ENCODE results near the gene SEMA3D.

The SEMA3D gene

GRCh38 chr7:85126383-85126782 lies 60.5 kb downstream of the SEMA3D start:
- no peak for DNase-seq (ENCODE audit: low spot score)

GRCh38 chr7:85125651-85126131 lies 61.2 kb downstream of the SEMA3D start:
- DNase-seq (ENCODE audit: low spot score): no peak

- DNase-seq (ENCODE audit: low spot score): no peak
These were observed 61.7 kb downstream of the SEMA3D start for GRCh38 chr7:85125176-85125575.

GRCh38 chr7:85119934-85120333 lies 66.9 kb downstream of the SEMA3D start:
- DNase-seq (ENCODE audit: low spot score): no peak

- DNase-seq (ENCODE audit: low spot score): no peak
These were observed 71.0 kb downstream of the SEMA3D start for GRCh38 chr7:85115862-85116261.

DNA sequence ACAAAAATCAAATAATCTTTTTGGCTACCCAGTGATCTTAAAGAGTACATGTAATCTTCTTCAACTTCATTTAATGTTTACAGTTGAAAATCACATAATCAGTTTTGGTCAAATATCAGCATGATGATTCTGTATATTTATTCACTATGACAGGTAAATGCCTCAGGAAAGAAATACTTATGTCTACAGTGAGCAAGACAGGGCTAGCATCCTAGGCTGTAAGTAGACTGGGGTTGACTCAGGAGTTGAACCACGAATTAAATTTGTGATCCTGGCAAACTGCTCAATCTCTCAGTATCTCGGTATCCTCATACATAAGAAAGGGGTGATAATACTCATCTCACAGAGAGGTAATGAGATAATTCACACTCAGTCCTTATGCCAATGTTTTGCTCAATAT lies 71.8 kb downstream of the SEMA3D start:
- no peak for DNase-seq (ENCODE audit: low spot score)

DNA sequence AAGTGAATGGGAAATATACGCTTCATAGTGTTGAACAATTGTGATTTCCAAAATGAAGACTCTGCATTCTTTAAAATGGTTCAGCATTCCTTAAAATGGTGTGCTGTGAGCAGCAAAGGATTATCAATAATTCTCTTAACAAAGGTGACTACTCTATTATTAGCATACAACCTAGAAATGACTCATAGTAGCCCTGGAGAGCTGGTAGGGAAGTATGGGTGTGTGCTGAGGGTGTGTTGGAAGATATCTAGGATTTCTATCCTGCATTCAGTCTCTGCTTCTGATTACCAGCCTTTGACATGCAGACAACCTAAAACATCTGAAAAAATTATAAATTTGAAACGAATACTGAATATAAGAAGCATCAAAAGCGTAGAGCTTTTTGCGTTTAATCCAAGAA lies 72.5 kb downstream of the SEMA3D start:
- DNase-seq (ENCODE audit: low spot score): no peak

- DNase-seq (ENCODE audit: low spot score): no peak
These were observed 75.1 kb downstream of the SEMA3D start for GRCh38 chr7:85111761-85112160.

- no peak for DNase-seq (ENCODE audit: low spot score)
These were observed 80.1 kb downstream of the SEMA3D start for GRCh38 chr7:85106719-85107118.

DNA sequence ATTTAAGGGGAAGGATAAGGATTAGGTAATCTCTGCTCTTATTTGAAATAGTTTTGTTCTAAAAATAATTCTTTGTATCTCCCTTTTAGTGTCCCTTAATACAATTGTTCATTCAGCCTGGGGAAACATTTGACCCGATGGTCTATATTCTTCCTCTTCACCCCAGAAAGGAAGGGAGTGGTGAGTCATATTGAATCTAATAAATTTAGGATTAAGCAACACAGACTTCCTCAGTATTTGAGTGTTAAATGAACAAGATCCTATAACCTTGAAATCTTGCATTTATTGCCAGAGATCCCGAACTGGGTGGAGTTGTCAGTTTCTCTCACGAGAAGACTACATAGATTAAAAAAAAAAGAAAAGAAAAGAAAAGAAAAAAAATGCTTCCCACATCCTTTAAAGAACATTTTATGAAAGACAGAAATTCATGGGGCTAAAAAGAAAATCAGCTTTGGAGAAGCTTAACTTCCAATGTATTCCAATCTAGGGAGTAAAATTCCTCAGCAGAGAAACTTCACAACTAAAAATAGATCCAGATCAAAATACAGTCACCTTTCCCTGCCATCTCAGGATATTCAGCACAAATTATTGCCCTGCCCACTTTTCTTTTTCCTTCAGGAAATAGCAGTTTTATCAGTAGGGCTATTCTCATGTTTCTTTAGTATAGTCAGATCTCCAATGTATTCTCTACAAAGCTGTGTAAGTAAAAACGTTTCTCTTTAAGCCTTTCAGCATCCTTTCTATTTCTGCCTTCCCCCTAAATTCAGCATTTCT lies 82.2 kb downstream of the SEMA3D start:
- DNase-seq (ENCODE audit: low spot score): no peak

DNA sequence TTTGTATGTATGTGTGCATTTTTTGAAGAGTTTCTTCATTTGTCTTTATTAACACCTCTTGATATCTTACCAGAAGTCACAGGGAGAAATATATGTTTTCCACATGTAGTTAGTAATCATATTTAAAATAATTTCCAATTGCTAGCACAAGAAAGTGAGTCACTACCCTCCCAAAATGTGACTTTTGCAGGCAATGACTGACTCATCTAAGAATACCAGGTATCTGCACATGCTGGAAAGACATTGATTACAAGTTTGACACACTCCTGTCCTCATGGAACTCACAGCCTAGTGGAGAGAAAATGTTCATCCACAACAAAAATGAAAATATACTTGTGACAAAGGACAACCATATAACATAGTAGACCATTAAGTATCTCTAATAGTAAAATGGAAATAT lies 82.9 kb downstream of the SEMA3D start:
- no peak for DNase-seq (ENCODE audit: low spot score)

DNA sequence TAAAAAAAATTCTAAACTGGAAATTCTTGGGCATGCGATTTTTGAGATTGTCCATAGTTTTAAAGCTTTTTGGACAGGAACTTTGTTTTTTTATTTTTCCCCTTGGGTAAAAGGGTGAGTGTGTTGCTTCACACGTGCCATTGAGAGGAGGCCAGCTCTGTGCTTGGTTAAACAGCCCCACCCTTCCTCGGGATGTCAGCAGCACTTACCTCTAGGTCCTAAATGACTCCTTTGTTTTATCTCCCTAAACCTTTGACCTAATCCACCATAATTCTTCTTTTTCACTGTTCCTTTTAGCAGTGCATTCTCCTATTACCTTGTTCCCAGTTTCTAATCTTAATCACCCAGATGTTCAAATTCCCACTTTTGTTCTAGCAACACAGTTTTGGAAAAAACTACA lies 83.5 kb downstream of the SEMA3D start:
- no peak for DNase-seq (ENCODE audit: low spot score)

GRCh38 chr7:85102813-85103350 lies 84.0 kb downstream of the SEMA3D start:
- no peak for DNase-seq (ENCODE audit: low spot score)

DNA sequence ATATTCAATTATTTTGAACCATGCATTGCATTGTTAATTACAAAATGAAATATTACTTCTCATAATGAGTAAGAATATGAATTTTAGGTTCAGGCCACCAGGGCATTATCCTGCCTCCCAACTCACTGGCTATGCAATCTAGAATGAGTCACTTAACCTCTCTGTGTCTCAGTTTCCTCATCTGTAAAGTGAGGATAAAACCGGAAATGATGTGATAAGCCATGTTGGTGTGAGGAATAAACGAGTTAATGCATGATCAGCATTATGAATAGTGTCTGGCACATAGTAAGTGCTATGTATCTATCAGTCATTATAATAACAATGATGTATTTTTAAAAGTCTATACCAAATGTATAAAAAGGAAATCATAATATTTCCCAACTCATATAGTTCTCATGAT lies 85.5 kb downstream of the SEMA3D start:
- no peak for DNase-seq (ENCODE audit: low spot score)

GRCh38 chr7:85097844-85098243 lies 89.0 kb downstream of the SEMA3D start:
- no peak for DNase-seq (ENCODE audit: low spot score)

GRCh38 chr7:85095806-85096205 lies 91.0 kb downstream of the SEMA3D start:
- no peak for DNase-seq (ENCODE audit: low spot score)

DNA sequence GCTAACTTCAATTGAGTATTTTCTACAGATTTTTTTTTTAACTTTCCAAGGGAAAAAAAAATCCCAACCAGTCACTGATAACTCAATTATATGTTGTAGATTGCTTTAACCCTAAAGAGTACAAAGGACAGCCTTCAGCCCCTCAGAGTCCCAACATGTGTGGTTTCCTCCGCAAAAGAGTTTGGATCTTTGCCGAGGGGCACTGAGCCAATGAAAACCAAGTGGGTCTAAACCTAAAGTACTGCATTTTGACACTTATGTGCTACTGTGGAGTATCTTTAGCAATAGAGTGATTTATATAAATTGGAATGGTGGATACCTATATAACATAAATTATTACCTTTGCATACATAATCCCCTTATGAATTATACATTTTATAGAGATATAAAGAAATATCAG lies 91.5 kb downstream of the SEMA3D start:
- DNase-seq (ENCODE audit: low spot score): no peak

DNA sequence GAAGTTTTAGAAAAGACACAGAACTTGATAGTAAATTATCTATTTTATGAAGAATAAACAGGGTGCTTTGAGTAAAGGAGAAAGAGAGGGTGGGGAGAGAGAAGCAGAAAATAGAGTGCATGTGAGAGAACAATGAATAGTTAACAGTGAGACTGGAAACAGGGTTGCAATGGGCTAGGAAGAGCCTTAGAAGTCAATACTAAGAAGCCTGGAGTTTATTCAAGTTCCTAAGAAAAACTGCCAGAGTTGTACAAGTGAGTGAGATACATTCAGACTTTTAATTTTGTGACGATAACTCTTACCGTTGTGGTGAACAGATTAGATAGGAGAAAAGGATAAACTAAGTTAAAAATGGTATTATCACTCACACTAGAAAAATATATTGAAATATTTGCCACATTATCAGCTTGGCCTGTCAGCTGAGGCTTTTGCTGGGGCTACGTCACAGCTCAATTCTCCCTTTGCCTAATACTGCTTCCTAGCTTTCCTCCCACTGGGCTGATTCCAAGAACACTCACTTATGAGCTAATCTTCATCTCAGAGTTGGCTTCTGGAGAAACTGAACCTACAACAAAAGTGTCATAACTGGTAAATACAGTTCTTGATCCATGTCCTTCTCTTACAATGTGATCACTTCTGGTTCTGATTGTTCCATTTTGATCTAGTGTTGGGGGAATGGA lies 92.7 kb downstream of the SEMA3D start:
- no peak for DNase-seq (ENCODE audit: low spot score)

DNA sequence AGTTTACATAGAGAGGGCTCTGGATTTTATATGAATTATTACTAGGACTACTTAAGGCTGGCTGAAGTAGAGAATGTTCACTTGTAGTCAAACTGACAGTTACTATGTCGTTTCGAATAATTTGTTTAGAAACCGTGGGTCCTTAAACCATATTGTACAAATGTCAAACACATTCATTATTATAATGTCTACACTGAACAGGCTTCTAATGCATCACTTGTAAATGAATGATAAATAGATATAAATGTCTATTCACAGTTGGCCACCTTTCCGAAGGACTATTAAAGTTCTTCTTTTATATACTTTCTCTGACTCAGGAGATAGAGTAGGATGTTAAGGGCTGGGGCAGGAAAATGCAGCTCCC lies 95.3 kb downstream of the SEMA3D start:
- DNase-seq (ENCODE audit: low spot score): no peak

DNA sequence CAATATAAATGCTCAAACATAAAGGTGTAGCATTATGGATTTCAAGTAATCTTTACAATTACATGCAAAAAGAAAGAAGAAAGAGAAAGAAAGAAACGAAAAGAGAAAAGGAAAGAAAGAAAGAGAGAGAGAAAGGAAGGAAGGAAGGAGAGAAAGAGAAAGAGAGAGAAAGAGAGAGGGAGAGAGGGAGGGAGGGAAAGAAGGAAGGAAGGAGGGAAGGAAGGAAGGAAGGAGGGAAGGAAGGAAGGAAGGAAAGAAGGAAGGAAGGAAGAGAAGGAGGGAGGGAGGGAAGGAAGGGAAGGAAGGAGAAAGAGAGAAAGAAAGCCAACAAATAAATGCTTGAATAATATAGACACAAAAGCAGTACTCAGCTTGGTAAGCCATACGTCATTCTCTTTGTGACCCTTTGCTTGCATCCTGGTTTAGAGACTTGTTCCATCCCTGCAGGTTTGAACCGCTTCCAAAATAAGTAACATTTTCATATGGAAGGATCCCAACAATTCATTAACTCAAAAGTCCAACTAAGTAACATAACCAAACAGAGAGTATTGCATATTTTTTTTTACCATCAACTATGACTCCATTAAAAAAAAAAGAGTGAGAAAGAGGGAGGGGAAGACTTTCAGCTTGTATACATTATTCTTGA lies 95.8 kb downstream of the SEMA3D start:
- no peak for DNase-seq (ENCODE audit: low spot score)

DNA sequence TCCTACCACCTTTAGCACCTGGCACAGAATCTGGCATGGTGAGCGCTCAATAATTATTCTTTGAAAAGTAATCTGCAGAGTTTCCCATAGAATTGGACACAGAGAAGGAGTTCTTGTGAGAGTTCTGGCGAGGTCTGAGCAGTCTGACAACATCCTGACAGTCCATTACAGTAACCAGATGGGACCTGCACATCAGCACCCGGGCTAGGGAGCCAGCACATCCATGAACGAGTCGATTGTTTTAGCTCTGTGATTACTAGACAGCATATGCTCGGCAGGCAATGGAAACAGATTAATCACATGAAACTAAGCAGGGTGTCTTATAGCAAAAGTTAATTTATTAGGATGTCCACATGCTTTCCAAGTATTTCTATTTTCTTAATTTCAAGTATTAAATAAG lies 96.7 kb downstream of the SEMA3D start:
- no peak for DNase-seq (ENCODE audit: low spot score)

- no peak for DNase-seq (ENCODE audit: low spot score)
These were observed 105.0 kb downstream of the SEMA3D start for GRCh38 chr7:85081846-85082245.

DNA sequence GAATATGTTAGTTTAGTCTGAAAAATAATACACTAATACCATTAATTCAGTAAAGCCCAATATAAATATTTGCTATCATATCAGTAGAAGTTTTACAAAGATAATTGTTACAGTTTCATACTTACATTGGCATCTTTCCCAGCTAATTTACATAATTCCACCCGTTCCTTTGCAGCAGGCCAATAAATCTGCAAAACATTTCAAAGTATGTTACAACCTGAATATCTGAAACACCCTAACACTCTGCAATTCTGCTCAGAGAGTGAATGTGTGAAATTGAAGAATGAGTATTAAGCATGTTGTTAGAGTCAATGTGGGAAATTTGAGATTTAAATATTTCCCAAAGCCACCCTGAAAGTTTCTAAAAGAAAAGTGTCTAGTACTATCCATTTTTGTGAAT lies 105.5 kb downstream of the SEMA3D start:
- no peak for DNase-seq (ENCODE audit: low spot score)

Data from Ammon's horn (tissue), 1 donor.